Lower lobe of right lung (tissue), 2 donors: Measurements from ENCODE around the gene HOXA7. TPM values are rescaled to one million over a fixed set of nuclear protein-coding genes. Genes with fewer than 3 reads are reported as not detected.
A peak's percentile ranks its signal among the peaks of the same experiment; 100 is the strongest.

Experiments used
- ATAC-seq, 2 donors: fragments of 200-7000 bp; cut with Tn5 transposase; one replicate each; pipeline ENCODE4 v1.9.1; 2020 to 2022; ENCODE audit warnings: mild to moderate bottlenecking in 2 of 2, moderate library complexity in 2 of 2
- DNase-seq: peaks from one replicate; pipeline ENCODE4 v3.0.0-alpha.2; 2020
- H3K27ac ChIP-seq: fragments of 200-600 bp; one replicate; pipeline ENCODE4 v1.8.0; 2022
- H3K27me3 ChIP-seq: fragments of 200-600 bp; one replicate; pipeline ENCODE4 v1.8.0; 2022; ENCODE audit warnings: low read depth
- H3K36me3 ChIP-seq: fragments of 200-600 bp; one replicate; pipeline ENCODE4 v1.8.0; 2022; ENCODE audit warnings: mild to moderate bottlenecking
- H3K4me1 ChIP-seq: fragments of 200-600 bp; one replicate; pipeline ENCODE4 v1.8.0; 2022
- H3K4me3 ChIP-seq: fragments of 200-600 bp; one replicate; pipeline ENCODE4 v1.8.0; 2022; ENCODE audit warnings: mild to moderate bottlenecking
- H3K9me3 ChIP-seq: fragments of 200-600 bp; one replicate; pipeline ENCODE4 v1.8.0; 2022
- intact Hi-C: fragments of 100-400 bp; cut with DNase I; formaldehyde crosslinking; loops from one replicate; pipeline ENCODE4 v1.11.0; 2022
- total RNA-seq: library from RNA; stranded (reverse); fragmentation: NEBNext Ultra II Directional; extraction: Animal tissue kit (Norgen Biotek cat#: 25700); gene quantifications from one replicate; pipeline ENCODE4 v1.2.1, GENCODE V29; 2021
- TF ChIP-seq, protein P1 (sequence below): fragments of 200-600 bp; IDR thresholded peaks from one replicate; pipeline ENCODE4 v1.8.0; 2022; ENCODE audit warnings: antibody characterized with exemption, mild to moderate bottlenecking
- donor health status: DM: no; HTN: yes; CAD: no; lungs with severe emphysema.

The HOXA7 gene
- total RNA-seq, 1 donor from 2014 or later, result 2.2 TPM

GRCh38 chr7:27142580-27143022 is 13.9 kb downstream of the HOXA7 start:
- ATAC-seq (peak in 1 of 2 donors; percentile 6), DNase-seq (no peak)
- Histone ChIP-seq H3K4me3 (peak overlapping the region; percentile 70), H3K27me3 (peaks cover 61% of the 10 kb centered on the region), H3K4me1 (peaks cover 15% of the 10 kb centered on the region), H3K36me3 (no peaks in the 10 kb centered on the region), H3K9me3 (no peaks in the 10 kb centered on the region), H3K27ac (peak overlapping the region; percentile 95)
- intact Hi-C loops, result loop anchor here (5.0 kb wide), 1 partner anchor 285 kb away; no protein-coding TSS in a partner anchor
- TF ChIP-seq, protein P1, sequence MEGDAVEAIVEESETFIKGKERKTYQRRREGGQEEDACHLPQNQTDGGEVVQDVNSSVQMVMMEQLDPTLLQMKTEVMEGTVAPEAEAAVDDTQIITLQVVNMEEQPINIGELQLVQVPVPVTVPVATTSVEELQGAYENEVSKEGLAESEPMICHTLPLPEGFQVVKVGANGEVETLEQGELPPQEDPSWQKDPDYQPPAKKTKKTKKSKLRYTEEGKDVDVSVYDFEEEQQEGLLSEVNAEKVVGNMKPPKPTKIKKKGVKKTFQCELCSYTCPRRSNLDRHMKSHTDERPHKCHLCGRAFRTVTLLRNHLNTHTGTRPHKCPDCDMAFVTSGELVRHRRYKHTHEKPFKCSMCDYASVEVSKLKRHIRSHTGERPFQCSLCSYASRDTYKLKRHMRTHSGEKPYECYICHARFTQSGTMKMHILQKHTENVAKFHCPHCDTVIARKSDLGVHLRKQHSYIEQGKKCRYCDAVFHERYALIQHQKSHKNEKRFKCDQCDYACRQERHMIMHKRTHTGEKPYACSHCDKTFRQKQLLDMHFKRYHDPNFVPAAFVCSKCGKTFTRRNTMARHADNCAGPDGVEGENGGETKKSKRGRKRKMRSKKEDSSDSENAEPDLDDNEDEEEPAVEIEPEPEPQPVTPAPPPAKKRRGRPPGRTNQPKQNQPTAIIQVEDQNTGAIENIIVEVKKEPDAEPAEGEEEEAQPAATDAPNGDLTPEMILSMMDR, result no peak

- no peak for ATAC-seq
- Histone ChIP-seq H3K4me3 (peak overlapping the region; percentile 70), H3K27ac (peak overlapping the region; percentile 95), H3K4me1 (peaks cover 10% of the 10 kb centered on the region), H3K27me3 (peaks cover 57% of the 10 kb centered on the region), H3K36me3 (no peaks in the 10 kb centered on the region), H3K9me3 (no peaks in the 10 kb centered on the region)
- intact Hi-C loops, result loop anchor here (5.0 kb wide), 1 partner anchor 285 kb away; no protein-coding TSS in a partner anchor
- TF ChIP-seq, protein P1, result no peak
- no peak for DNase-seq
Measured at GRCh38 chr7:27141923-27142579, 14.4 kb downstream of the HOXA7 start.

DNA sequence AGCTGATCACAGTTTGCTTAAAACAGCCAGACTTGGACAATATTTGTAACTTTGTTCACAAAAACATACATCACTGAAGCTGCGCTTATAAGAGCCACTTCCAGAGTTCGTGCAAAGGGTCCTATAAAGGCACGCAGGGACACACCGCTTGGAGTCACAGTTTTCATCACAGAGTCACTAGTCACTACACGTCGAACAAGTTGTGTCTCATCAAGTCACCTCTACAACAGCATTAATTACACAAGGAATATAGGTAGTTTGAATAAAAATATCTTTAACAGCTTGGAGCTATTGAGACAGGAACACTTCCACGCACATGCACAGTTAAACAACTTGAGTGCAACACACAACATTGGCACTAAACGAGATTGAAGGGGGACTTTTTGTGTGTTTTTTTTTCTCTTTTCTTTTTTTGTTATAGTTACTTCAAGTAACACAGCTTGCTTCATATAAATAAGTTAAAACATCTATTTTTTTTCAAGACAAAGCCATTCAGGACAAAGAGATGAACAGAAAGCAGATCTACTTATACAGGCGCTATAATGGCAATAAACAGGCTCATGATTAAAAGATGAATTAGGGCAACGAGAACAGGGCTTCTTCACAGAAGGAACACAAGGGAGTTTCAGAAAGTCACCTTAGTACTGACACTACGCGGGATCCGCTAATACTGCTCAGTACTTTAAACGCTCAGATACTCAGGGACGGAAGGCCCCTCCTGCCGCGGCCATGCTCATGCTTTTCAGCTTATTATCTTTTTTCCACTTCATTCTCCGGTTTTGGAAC is 15.1 kb downstream of the HOXA7 start:
- Histone ChIP-seq H3K9me3 (no peaks in the 10 kb centered on the region), H3K27me3 (peaks cover 57% of the 10 kb centered on the region), H3K36me3 (no peaks in the 10 kb centered on the region), H3K4me1 (peaks cover 7% of the 10 kb centered on the region), H3K27ac (peak overlapping the region; percentile 95), H3K4me3 (peak overlapping the region; percentile 70)
- ATAC-seq, result no peak
- DNase-seq, result no peak
- TF ChIP-seq, protein P1, result no peak
- intact Hi-C loops, result loop anchor here (5.0 kb wide), 1 partner anchor 284 kb away; no protein-coding TSS in a partner anchor

GRCh38 chr7:27140126-27140857 is 16.2 kb downstream of the HOXA7 start:
- ATAC-seq, result no peak
- Histone ChIP-seq H3K9me3 (no peaks in the 10 kb centered on the region), H3K36me3 (no peaks in the 10 kb centered on the region), H3K4me3 (peak overlapping the region; percentile 70), H3K27ac (peak overlapping the region; percentile 95), H3K27me3 (peaks cover 62% of the 10 kb centered on the region), H3K4me1 (peaks cover 17% of the 10 kb centered on the region)
- no peak for DNase-seq
- TF ChIP-seq, protein P1, result no peak
- intact Hi-C loops, result loop anchor here (5.0 kb wide), 1 partner anchor 283 kb away; no protein-coding TSS in a partner anchor
